HL-60 (cell line): Measurements from ENCODE around the gene SLC39A12.

Experiments
- DNase-seq, 2 experiments: peaks; one replicate each; pipeline ENCODE4 v3.0.0-alpha.2; 2010 to 2020; ENCODE audit warnings: low read depth in 1 of 2, low spot score in 1 of 2
- H3K27ac ChIP-seq: fragments of 250-450 bp; sonication (Bioruptor Pico); replicated peaks from 2 replicates; pipeline ENCODE4 v1.5.1; 2020; ENCODE audit warnings: mild to moderate bottlenecking, moderate library complexity
- H3K27me3 ChIP-seq: fragments of 250-450 bp; sonication (Bioruptor Pico); 2 replicates; pipeline ENCODE4 v1.5.1; 2021; ENCODE audit warnings: mild to moderate bottlenecking, moderate library complexity; ENCODE audit not compliant: insufficient read depth, poor library complexity, severe bottlenecking
- H3K4me3 ChIP-seq: replicated peaks from 2 replicates; pipeline ENCODE4 v1.5.1; 2011; ENCODE audit warnings: mild to moderate bottlenecking, control low read depth, low read length; ENCODE audit not compliant: insufficient read depth
- GABPA ChIP-seq: IDR thresholded peaks from 2 replicates; pipeline ENCODE4 v1.6.1; 2012; ENCODE audit warnings: low read depth
- POLR2AphosphoS5 ChIP-seq: IDR thresholded peaks from 2 replicates; pipeline ENCODE4 v1.6.1; 2012; ENCODE audit warnings: low read depth
- SPI1 ChIP-seq: IDR thresholded peaks from 2 replicates; pipeline ENCODE4 v1.6.1; 2012; ENCODE audit warnings: low read depth, mild to moderate bottlenecking, borderline replicate concordance
- long read RNA-seq: library from polyadenylated mRNA; unstranded; transcript quantifications from one replicate; pipeline ENCODE4 v2.0.0, GENCODE V29; 2020
- TF ChIP-seq, protein P1 (sequence below): IDR thresholded peaks from 2 replicates; pipeline ENCODE4 v1.6.1; 2012; ENCODE audit warnings: low read depth; ENCODE audit not compliant: insufficient replicate concordance
- TF ChIP-seq, protein P2 (sequence below): IDR thresholded peaks from one replicate; pipeline ENCODE4 v1.5.1; 2011; ENCODE audit warnings: low read length, control low read depth, inconsistent platforms; ENCODE audit not compliant: insufficient read depth

The SLC39A12 gene
- long read RNA-seq = 0 reads

DNA sequence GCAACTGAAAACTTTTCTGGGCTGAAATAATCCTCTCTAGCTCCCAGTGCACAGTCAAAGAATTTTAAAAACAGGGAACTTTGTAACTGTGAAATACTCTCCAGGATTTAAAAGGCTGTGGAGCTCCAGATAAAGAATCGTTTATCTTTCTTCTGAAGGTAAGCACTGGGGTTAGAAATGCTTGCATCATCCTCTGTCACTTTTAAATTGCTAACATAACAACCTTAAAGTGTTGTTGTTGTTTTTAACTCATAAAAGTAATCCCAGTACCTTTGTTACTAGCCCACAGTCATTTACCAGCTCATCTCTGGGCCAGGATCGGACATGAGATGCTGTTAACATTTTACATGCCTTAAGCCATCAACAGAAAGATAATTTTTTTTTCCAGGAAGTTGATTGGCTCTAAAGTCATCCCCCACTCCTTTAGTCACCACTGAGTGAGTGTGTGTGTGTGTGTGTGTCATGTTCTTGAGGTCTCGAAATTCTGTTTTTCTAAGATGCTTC, at the start of gene SLC39A12:
Gene SLC39A12 (plus strand): TSS at position 51 of the 504 bp plus-strand sequence. CDS start 1,359 bp downstream, outside the sequence.
- Histone ChIP-seq H3K27ac (no peak within 1 kb of the TSS), H3K27me3 (no peaks in the 10 kb centered on the region), H3K4me3 (no peak within 1 kb of the TSS)
- no peak for DNase-seq
- no peak for TF ChIP-seq GABPA
- TF ChIP-seq POLR2AphosphoS5 = no peak
- TF ChIP-seq, protein P1, sequence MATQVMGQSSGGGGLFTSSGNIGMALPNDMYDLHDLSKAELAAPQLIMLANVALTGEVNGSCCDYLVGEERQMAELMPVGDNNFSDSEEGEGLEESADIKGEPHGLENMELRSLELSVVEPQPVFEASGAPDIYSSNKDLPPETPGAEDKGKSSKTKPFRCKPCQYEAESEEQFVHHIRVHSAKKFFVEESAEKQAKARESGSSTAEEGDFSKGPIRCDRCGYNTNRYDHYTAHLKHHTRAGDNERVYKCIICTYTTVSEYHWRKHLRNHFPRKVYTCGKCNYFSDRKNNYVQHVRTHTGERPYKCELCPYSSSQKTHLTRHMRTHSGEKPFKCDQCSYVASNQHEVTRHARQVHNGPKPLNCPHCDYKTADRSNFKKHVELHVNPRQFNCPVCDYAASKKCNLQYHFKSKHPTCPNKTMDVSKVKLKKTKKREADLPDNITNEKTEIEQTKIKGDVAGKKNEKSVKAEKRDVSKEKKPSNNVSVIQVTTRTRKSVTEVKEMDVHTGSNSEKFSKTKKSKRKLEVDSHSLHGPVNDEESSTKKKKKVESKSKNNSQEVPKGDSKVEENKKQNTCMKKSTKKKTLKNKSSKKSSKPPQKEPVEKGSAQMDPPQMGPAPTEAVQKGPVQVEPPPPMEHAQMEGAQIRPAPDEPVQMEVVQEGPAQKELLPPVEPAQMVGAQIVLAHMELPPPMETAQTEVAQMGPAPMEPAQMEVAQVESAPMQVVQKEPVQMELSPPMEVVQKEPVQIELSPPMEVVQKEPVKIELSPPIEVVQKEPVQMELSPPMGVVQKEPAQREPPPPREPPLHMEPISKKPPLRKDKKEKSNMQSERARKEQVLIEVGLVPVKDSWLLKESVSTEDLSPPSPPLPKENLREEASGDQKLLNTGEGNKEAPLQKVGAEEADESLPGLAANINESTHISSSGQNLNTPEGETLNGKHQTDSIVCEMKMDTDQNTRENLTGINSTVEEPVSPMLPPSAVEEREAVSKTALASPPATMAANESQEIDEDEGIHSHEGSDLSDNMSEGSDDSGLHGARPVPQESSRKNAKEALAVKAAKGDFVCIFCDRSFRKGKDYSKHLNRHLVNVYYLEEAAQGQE = no peak
- TF ChIP-seq SPI1 = no peak

DNA sequence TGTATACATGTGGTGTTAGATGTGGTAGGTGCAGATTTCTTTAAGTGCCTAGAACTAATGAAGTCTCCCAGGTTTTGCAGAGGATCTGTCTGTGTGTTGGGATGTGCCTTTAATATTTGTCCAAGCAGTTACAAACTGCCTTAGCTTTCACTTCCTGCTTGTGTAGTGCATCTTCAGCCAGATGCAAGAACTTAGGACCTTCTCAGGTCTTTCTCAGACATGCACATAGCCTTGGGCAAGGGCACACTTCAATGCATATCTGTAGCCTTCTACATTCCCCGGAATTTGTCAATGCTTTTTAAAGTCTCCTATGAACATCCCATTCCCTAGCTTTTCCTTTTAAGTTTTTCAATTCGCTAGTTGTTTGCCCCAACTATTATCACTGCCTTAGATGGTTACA, 47.2 kb upstream of the SLC39A12 start:
- H3K4me3 ChIP-seq = no peak overlapping the region
- no peak for DNase-seq
- no peak overlapping the region for H3K27ac ChIP-seq
- TF ChIP-seq, protein P1 = no peak
- TF ChIP-seq GABPA (no peak), SPI1 (no peak), POLR2AphosphoS5 (no peak)
- TF ChIP-seq, protein P2, sequence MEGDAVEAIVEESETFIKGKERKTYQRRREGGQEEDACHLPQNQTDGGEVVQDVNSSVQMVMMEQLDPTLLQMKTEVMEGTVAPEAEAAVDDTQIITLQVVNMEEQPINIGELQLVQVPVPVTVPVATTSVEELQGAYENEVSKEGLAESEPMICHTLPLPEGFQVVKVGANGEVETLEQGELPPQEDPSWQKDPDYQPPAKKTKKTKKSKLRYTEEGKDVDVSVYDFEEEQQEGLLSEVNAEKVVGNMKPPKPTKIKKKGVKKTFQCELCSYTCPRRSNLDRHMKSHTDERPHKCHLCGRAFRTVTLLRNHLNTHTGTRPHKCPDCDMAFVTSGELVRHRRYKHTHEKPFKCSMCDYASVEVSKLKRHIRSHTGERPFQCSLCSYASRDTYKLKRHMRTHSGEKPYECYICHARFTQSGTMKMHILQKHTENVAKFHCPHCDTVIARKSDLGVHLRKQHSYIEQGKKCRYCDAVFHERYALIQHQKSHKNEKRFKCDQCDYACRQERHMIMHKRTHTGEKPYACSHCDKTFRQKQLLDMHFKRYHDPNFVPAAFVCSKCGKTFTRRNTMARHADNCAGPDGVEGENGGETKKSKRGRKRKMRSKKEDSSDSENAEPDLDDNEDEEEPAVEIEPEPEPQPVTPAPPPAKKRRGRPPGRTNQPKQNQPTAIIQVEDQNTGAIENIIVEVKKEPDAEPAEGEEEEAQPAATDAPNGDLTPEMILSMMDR = no peak
- no peaks in the 10 kb centered on the region for H3K27me3 ChIP-seq

DNA sequence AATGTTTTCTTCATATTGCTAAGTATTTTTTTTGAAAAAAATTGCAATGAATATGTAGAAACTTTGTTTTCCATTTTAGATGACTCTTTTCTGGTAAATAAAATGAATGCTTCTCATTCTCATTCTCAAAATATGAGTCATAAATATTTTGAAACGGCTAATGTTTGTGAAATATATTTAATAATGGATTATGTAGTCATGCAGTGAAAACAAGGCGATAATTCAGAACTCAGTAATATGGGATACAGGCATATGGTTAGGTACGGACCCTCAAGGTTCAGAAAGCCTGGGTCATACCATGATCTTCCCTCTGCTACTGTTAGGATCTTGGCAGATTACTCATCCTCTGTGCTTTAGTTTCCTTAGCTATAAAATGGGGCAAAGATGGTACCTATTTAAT, 46.2 kb upstream of the SLC39A12 start:
- Histone ChIP-seq H3K27me3 (no peaks in the 10 kb centered on the region), H3K4me3 (no peak overlapping the region), H3K27ac (no peak overlapping the region)
- TF ChIP-seq, protein P2 = no peak
- TF ChIP-seq SPI1 (no peak), GABPA (no peak), POLR2AphosphoS5 (no peak)
- TF ChIP-seq, protein P1 = no peak
- no peak for DNase-seq
